Raji (cell line): ENCODE results near the gene STK17A.

ENCODE experiments used
- POLR2A ChIP-seq: IDR thresholded peaks from 2 replicates; pipeline ENCODE4 v1.6.1; 2011; ENCODE audit warnings: low read depth, low read length, control low read depth; ENCODE audit not compliant: insufficient read depth

Gene STK17A

GRCh38 chr7:43582503-43583423 lies at the start of gene STK17A:
TSS of gene STK17A (plus strand) at chr7:43583108. CDS start at chr7:43583244, 136 bp downstream.
- TF ChIP-seq POLR2A, result peak; percentile 88

DNA sequence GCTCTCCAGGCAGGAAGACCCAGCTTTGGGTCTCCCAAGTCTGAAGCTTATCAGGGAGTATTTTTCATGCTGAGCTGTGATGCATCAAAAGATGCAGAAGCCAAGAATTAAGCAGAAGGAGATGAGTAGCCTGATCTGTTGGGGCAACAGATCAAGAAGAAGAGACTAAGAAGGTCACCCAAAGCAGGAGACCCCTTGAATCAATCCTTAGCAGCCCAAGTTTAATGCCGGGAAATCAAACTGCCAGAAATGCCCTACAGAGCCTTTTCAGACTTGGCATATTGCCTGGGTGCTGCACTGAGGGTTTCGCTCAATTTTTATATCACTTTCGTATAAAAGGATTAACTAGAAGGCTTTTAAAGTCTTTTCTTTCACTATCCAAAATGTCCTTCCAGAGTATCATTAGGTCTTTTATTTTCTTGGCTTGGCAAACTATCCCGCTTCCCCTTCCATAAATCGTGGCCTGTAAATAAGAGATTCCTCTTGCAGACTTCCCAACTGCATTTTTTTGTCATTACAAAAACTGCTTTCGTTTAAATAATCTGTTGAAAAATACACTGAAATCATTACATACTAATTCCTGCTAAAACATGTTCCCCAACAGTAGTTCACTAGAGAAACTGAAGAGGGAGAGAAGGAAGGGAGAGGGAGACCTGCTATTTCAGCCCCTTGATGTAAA lies 49.0 kb upstream of the STK17A start:
- TF ChIP-seq POLR2A, result no peak

DNA sequence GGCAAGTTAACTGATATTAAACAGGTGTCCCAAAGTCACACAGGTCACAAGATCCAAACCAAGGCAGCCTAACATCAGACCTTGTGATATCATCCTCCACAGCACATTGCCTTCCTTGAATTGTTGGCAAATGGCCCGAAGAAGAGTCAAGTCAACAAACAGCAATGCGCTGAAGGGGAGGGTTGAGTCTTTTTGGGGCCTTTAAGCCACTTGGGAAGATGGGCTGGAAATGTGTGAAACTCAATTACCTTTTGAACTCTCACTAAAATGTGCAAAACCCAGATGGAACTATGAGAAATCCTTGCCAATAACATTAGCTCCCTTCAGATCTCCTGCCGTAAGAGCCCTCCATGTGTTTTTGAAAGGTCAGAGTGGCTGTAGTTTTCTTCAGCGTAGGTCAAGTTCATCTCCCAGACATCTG lies 47.9 kb upstream of the STK17A start:
- no peak for TF ChIP-seq POLR2A

GRCh38 chr7:43535810-43536585 lies 46.9 kb upstream of the STK17A start:
- TF ChIP-seq POLR2A, result no peak

DNA sequence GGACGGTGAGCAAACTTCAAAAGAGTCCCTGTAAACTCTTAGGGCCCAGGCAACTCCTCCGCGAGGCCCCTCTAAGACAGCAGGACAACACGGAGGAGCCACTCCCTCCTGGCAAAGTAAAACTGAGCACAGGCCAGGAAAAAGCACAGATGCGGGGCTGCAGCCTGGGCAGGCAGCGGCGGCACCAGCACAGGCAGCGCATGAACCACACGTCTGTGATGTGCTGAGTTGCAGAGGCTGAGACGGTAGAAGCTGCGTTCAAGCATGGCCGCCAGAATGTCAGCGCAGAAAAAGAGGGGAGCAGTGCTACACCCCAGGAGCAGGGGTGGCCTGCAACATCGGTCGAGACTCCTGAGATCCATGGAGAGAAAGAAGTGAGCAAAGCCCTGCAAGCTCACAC lies 46.1 kb upstream of the STK17A start:
- no peak for TF ChIP-seq POLR2A

DNA sequence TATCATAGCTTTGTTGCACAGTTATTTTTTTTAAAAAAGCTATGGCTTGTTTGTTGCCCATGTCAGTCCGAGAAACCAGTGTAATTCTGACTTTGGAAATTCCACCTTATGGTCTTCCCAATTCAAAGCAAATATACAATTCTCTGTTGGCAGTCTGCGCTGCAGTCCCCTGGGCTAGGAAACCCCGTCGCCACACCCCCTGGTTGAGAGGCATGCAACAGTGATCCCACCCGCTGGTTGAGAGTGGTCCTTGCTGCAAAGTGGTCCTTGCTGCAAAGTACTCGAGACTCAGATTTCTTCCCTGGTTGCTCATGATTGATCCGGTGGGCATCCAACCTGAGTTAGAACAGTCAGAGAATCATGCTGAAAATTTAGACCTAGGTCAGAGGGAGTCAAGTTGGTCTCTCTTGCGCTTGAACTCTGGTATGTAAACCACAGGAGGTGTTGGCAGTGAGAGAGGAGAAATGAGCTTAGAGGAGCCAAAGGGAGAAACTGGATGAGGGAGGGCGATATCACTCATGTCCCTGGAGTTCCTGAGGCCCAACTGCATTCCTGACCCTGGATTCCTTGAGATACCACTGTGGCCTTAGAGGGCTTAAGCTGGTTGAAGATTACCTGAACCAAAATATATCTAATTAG lies 45.0 kb upstream of the STK17A start:
- TF ChIP-seq POLR2A, result no peak

DNA sequence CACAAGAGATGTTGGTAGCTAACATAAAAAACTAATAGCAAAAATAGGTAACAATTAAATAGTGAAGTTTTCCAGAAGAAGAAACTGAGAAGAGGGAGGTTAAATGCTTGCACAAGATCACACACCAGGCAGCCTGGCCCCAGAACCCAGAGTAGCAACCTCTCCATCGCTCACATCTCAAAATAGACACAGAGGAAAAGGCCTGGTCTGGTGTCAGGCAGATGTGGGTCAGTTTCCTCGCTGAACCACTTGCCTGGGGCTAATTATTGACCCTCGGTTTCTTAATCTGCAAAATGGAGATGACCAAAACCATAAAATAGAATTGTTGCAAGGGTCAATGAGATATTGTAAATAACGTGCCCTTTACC lies 44.5 kb upstream of the STK17A start:
- no peak for TF ChIP-seq POLR2A

DNA sequence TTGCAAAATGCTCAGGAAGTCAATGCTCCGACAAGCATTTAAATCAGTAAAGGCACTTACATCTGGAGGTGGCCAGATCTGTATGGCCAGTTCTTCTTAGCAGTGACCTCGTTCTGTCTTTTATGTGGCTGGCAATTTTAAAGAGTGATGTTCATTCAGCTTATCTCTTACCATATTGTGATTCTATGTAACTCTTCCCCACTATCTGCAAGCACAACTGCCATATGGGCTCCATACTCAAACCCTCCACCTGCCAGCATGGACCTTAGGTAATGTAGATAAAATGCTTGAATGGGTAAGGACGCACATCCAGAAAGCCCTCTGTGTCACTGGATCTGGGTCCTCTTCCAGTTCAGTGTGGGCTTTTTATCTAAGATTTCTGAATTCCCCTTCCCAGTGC lies 42.4 kb upstream of the STK17A start:
- TF ChIP-seq POLR2A, result no peak

DNA sequence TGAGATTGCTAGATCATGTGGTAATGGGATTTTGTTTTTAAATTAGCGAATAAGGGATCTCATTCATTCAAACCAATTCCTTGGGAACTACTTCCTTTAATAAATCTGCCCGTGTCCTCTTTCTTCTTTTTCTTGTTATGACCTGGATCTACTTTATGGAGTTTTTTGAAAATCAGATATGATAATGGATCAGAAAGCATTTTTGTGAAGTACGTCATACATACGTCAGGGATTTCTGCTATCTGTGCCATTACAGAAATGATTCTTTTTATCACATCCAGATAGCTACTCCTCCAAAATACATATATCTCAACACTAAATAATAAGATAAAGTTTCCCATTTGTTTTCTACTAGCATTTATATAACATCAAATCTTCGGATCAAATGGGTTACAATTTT lies 40.2 kb upstream of the STK17A start:
- no peak for TF ChIP-seq POLR2A

DNA sequence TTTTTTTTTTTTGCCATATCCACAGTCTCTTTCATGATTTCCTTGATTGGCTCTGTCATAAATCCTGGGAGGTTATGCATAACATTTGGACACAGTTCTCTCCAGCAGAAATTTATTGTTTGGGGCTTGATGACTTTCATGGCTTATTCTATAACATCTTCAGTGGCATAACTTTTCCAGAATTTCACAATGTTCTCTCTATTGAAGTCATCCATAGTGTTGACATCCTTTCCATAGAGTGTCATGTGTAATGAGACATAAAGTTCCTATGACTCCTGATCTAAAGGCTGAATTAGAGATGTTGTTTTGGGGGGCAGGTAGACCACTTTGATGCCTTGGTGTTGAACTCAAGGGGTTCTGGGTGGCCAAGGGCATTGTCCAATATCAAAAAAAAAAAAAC lies 36.7 kb upstream of the STK17A start:
- no peak for TF ChIP-seq POLR2A

- TF ChIP-seq POLR2A, result no peak
Measured at GRCh38 chr7:43550427-43550826, 32.5 kb upstream of the STK17A start.

DNA sequence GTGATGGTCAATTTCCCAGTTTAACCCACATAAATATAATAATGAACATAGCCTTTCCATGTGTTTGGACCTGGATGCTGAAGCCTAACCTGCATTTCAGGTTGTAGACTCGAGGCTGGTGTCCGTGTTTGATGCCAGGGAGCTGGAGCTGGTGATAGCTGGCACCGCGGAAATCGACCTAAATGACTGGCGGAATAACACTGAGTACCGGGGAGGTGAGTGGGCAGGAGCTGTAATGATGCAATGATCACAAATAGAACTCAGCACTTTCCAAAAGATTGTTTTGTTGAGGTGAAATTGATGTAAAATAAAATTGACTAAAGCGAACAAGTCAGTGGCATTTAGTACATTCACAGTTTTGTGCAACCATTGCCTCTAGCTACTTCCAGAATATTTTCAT lies 30.8 kb upstream of the STK17A start:
- no peak for TF ChIP-seq POLR2A

DNA sequence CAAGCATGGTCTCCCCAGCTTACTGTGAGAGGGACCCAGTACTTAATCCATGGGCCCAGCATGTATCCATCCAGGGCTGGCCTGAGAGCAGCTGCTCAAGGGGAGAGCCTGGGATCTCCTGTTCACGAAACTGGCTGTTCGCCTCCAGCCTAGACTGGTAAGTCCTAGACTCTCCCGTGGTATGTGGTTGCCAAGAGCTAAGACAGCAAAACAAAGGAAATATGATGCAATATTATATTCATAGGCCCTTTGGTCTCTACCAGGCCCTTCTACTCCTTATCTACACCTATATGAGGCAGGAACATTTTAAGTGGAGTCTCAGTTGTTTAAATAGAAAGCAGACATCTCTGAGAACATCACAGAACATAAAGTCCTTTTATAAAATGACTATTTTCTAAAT lies 28.9 kb upstream of the STK17A start:
- no peak for TF ChIP-seq POLR2A

DNA sequence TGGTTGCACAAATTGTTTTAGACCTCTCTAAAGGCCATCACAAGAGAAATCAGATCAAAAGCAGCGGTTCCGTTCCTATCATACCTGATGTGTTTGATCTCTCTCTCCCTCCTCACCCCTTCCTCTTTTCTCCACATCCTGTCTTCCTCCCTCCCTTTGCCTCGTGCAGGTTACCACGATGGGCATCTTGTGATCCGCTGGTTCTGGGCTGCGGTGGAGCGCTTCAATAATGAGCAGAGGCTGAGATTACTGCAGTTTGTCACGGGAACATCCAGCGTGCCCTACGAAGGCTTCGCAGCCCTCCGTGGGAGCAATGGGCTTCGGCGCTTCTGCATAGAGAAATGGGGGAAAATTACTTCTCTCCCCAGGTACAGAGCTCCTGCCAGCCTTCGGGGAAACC lies 28.5 kb upstream of the STK17A start:
- TF ChIP-seq POLR2A, result no peak
